CD4-positive, alpha-beta T cell treated with Interleukin-6 at 100 ng/mL for 8 hours (primary cell): ENCODE results near the gene HCN2.
"Not testable (repeated sequence)": the region's sequence is repeated elsewhere in the genome, so short reads cannot be mapped to it uniquely, and the experiment has no call there.

ENCODE experiments used
- DNase-seq: peaks from one replicate; pipeline ENCODE4 v3.0.0-alpha.2; 2020; ENCODE audit warnings: mixed read lengths, low spot score

HCN2 gene

GRCh38 chr19:605061-605971 is 15.6 kb downstream of the HCN2 start:
- DNase-seq = not testable (repeated sequence)

DNA sequence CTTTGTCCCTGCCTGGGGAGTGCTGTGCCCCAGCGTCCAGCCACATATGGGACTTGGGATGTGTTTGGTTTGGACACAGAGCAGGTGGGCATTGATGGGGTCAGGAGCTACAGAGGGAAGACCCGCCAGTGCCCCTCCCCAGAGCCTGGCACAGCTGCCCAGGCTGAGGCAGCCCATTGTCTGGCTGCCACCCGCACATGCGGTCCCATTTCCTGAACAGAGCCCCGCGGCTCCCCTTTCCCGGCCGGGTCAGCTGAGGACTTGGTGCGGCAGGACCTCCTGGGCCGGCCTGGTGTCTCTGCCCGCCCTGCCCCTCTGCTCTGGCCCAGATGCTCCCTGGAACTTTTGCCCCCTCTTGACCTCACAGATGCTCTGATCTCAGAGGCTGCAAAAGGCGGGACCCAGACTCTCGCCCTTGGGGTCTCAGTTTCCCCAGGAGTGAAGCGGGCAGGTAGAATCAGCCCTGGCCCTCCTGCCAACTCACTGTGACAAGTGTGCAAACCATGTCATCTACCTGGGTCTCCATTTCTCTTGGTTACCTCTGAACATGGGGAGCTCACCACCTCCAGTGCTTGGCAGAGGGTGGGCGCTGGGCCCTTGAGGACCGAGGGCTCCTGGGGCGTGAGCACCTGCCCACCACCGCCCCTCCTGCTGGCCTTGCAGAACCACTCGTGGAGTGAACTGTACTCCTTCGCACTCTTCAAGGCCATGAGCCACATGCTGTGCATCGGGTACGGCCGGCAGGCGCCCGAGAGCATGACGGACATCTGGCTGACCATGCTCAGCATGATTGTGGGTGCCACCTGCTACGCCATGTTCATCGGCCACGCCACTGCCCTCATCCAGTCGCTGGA is 17.8 kb downstream of the HCN2 start:
- DNase-seq = no peak

- DNase-seq = no peak
Observed at GRCh38 chr19:608155-609003, 18.7 kb downstream of the HCN2 start.

DNA sequence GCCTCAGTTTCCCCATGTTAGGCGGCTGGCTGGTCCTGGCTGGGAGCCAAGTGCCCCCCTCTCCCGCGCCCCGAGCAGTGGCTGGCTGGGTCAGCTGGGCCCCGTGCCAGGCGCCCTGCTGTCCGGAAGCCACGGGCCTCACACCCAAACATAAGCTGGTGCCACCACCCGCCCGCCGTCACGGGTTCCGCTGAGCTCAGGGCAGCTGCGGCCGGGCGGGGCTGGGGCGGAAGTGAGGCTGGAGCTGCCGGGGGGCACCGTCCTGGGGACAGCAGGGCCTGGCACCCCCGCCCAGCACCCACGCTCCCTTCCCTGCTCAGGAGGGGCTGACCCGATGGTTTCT is 19.3 kb downstream of the HCN2 start:
- DNase-seq = no peak

DNA sequence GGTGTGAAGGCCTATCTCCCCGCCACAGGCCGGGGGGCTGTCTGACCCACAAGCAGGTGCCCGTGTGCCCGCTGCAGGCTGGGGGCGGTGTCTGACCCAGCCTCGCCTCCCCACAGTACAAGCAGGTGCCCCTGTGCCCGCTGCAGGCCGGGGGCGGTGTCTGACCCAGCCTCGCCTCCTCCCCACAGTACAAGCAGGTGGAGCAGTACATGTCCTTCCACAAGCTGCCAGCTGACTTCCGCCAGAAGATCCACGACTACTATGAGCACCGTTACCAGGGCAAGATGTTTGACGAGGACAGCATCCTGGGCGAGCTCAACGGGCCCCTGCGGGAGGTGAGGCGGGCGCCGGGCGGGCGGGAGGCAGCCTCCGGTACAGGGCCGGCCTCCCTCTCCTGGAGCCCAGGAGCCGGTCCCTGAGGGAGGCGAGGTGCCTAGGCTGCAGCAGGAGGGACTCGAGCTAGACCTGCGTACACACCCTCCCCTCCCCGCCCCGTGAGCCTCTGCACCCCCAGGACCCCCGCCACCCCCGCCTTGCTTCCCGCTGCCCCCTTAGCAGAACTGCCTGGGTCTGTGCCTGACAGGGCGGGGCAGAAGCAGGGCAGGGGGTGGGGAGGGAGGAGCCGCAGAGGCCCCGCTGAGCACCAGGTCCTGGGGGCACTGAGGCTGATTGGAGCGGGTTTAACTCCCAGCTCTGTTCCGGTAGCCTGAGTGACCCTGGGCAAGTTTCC is 20.6 kb downstream of the HCN2 start:
- DNase-seq = peak; percentile 53

- peak; percentile 61 for DNase-seq
Observed at GRCh38 chr19:610801-611480, 21.3 kb downstream of the HCN2 start.

GRCh38 chr19:611481-611868 is 21.8 kb downstream of the HCN2 start:
- peak; percentile 28 for DNase-seq

DNA sequence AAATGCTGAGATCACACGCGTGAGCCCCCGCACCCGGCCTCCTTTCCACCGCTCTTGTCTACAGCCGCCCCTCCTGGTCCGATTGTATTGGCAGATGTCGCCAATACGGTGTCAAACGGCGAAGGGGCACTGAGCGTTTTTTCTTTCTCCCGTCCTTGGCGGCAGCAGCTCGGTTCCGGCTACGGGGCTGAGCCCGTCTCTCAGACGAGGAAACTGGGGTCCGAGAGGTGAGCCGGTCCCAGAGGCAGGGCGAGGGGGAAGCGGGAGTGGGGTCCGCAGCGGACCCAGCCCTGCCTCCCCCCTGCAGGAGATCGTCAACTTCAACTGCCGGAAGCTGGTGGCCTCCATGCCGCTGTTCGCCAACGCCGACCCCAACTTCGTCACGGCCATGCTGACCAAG is 23.3 kb downstream of the HCN2 start:
- no peak for DNase-seq

- DNase-seq = no peak
Observed at GRCh38 chr19:613732-614567, 24.3 kb downstream of the HCN2 start.

- no peak for DNase-seq
Observed at GRCh38 chr19:615619-616018, 25.9 kb downstream of the HCN2 start.

DNA sequence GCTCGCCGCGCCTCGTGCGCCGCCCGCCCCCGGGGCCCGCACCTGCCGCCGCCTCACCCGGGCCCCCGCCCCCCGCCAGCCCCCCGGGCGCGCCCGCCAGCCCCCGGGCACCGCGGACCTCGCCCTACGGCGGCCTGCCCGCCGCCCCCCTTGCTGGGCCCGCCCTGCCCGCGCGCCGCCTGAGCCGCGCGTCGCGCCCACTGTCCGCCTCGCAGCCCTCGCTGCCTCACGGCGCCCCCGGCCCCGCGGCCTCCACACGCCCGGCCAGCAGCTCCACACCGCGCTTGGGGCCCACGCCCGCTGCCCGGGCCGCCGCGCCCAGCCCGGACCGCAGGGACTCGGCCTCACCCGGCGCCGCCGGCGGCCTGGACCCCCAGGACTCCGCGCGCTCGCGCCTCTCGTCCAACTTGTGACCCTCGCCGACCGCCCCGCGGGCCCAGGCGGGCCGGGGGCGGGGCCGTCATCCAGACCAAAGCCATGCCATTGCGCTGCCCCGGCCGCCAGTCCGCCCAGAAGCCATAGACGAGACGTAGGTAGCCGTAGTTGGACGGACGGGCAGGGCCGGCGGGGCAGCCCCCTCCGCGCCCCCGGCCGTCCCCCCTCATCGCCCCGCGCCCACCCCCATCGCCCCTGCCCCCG is 26.5 kb downstream of the HCN2 start:
- no peak for DNase-seq

GRCh38 chr19:616747-617526 is 27.3 kb downstream of the HCN2 start:
- no peak for DNase-seq

DNA sequence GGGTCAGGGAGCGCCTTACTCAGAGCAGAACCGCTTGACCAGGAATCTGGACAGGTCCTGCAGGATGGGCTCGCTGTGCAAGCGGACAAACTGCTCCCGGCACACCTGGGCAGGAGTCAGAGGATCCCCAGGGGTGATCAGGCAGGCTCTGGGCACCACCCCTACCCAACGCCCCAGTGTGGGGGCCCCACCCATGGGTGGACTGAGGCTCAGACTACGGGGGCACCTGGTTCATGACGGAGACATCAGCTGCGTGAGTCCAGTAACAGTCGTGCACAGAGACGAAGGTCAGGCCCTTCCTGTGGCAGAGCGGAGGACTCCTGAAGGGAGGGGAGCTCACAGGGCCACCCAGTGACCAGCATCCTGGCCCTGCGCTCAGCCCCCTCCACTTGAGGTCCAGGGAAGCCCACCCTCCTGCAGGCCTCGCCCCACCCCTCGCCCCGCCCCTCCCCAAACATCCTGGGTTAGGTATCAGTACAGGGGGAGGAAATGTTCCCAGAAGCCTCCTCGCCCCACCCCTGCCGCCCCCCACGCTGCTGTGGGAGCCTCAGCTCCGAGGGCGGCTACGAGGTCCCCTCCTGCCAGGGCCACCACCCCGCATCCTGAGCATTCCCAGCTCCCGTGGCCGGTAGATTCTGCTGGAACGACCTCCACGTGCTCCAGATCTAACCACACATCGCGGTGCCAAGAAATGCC is 28.0 kb downstream of the HCN2 start:
- DNase-seq = no peak

DNA sequence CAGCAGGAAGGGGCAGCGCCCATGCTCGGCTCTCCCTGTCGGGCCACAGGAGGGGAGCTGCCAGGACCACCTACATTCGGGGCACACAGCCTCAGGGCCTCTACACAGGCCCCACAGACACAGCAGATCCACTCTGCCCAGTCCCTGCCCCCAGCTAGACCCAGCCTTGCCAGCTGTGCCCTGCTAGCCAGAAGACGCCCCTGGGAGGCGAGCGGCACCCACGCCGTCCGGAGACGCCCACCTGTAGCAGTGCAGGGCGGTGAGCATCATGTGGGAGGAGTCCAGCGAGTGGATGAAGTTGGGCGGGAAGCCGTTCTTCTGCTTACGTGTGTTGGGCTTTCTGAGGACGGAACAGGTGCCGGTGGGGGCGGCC is 28.6 kb downstream of the HCN2 start:
- no peak for DNase-seq

- DNase-seq = no peak
Observed at GRCh38 chr19:618674-619285, 29.1 kb downstream of the HCN2 start.

DNA sequence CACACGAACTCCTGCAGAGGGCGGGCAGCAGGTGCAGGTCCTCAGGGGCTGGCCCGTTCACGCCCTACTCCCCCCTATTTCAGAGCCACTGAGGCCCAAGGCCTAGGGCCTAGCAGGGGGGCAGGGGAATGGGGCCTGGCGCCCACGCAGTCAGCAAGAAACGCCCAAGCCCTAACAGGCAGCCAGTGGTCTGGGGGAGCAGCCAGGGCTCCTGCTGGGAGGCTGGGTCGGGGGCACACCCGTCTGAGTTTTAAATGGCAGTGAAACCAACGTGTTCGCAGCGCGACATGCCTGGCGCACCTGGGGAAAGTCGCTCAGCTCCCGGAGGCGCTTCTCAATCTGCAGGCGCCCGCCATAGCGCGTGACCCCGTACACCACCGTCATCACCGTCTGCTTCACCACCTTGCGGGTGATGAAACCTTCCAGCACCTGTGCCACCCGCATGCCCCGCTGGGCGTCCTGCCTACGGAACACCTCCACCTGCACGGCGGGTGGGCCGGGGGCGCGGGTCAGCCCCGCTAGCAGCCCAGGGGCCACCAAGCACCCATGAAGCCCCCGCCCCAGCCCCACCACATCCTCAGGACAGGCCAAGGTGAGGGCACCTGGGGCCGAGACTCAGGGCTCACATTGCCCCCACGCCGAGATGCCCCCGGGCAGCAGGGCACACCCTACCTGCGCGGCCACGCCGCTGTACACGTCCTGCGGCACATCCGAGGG is 29.8 kb downstream of the HCN2 start:
- DNase-seq = no peak
